Transverse colon (tissue), 4 donors: ENCODE results near the gene SLC7A14.

Experiments
- CTCF ChIP-seq, 5 experiments: fragments of 200-600 bp in 3 of 5; fragments of 450-650 bp in 2 of 5; sonication (generic) in 3 of 5; IDR thresholded peaks; 1 replicate in 2 of 5; 2 replicates in 3 of 5; pipeline ENCODE4 v1.5.1; 2016 to 2017; ENCODE audit warnings: antibody characterized with exemption in 5 of 5, inconsistent platforms in 3 of 5, mild to moderate bottlenecking in 2 of 5, moderate library complexity in 1 of 5
- POLR2A ChIP-seq: fragments of 450-650 bp; IDR thresholded peaks from one replicate; pipeline ENCODE4 v1.6.1; 2016; ENCODE audit warnings: antibody characterized with exemption, mild to moderate bottlenecking, moderate library complexity
- POLR2AphosphoS5 ChIP-seq, 3 donors: sonication (generic); formaldehyde crosslinking; IDR thresholded peaks; one replicate each; pipeline ENCODE4 v1.6.1; 2016; ENCODE audit warnings: antibody characterized with exemption in 3 of 3

- TF ChIP-seq CTCF (IDR thresholded peaks at IDR 0.05) (no peak), POLR2A (no peak), POLR2AphosphoS5 (IDR thresholded peaks at IDR 0.05) (no peak)
Measured at GRCh38 chr3:170502297-170502696, 83.6 kb downstream of the SLC7A14 start.
